ENCODE data around the gene SLC35F4. TPM values are rescaled to one million over a fixed set of nuclear protein-coding genes. Genes with fewer than 3 reads are reported as not detected.

Gene SLC35F4
- total RNA-seq, 2 donors from 2014 or later, result not detected

DNA sequence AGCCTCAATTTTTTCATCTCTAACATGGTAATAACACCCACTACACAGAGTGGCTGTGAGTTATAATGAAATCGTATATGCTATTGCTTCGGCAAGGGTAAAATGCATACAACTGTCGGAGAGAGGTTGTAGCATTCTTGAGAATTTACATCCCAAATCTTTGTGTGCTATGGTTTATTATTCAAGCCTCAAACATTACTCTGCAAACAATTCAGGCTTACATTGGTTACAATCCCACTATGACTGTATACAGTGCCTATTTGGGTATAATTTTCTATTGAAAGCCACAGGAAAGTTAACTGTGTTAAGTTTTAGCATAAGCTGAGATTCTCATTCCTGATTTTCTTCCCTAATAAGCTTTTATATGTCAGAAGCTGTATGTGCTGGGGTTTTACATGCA, 20.6 kb downstream of the SLC35F4 start:
- ATAC-seq, result no peak
- DNase-seq, result no peak
- H3K4me3 Mint-ChIP-seq, result no peak overlapping the region
- H3K36me3 Mint-ChIP-seq (ENCODE audit: low read depth), result no peaks in the 10 kb centered on the region
- no peak overlapping the region for H3K27ac Mint-ChIP-seq
- H3K9me3 ChIP-seq (ENCODE audit: control insufficient read depth, low read length, poor library complexity, severe bottlenecking), result no peaks in the 10 kb centered on the region
- H3K4me1 Mint-ChIP-seq, result no peaks in the 10 kb centered on the region
- no peaks in the 10 kb centered on the region for H3K27me3 Mint-ChIP-seq

DNA sequence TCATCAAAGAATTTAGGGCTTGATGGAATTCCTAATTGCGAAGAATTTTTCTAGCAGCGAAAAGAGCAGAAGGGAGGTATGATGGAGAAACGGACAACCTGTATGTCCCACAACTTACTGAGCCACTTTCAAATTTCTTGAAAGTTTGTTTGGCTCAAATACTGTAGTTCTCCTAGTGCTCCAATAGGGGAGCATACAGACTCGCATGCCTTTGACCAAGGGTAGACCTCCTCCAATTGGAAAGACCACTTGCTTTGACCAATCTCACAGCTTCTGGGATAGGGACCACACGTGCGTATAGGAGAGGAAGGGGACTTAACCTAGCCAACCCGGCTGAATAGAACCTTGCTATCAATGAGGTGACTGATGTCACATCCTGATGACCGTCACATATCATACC, 28.6 kb downstream of the SLC35F4 start:
- ATAC-seq (no peak), DNase-seq (no peak)
- Mint-ChIP-seq H3K27me3 (peaks cover 6% of the 10 kb centered on the region), H3K4me3 (no peak overlapping the region), H3K36me3 (ENCODE audit: low read depth) (no peaks in the 10 kb centered on the region), H3K4me1 (no peaks in the 10 kb centered on the region), H3K27ac (no peak overlapping the region)
- no peaks in the 10 kb centered on the region for H3K9me3 ChIP-seq (ENCODE audit: control insufficient read depth, low read length, poor library complexity, severe bottlenecking)

DNA sequence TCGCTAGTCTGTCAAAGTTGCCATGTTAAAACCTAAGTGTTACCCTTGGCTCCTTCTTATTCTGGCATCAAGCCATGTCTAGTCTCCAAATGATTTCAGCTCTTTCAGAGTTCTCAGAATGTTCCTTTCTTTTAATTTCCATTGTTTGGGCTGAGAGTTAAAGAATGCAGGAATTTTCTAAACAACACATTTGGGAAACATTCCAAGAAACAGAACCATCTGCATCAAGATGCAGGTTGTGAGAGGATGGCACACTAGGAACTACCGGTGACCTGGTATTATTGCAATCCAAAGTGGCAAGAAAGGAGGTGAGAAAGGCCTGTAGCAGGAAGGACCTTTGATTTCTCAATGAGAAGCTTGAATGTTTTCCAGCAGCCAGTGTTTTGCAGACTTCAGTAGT, 30.1 kb downstream of the SLC35F4 start:
- no peak overlapping the region for H3K27ac Mint-ChIP-seq
- H3K9me3 ChIP-seq (ENCODE audit: control insufficient read depth, low read length, poor library complexity, severe bottlenecking), result no peaks in the 10 kb centered on the region
- H3K36me3 Mint-ChIP-seq (ENCODE audit: low read depth), result no peaks in the 10 kb centered on the region
- peaks cover 6% of the 10 kb centered on the region for H3K27me3 Mint-ChIP-seq
- no peak overlapping the region for H3K4me3 Mint-ChIP-seq
- H3K4me1 Mint-ChIP-seq, result no peaks in the 10 kb centered on the region
- ATAC-seq (no peak), DNase-seq (no peak)

DNA sequence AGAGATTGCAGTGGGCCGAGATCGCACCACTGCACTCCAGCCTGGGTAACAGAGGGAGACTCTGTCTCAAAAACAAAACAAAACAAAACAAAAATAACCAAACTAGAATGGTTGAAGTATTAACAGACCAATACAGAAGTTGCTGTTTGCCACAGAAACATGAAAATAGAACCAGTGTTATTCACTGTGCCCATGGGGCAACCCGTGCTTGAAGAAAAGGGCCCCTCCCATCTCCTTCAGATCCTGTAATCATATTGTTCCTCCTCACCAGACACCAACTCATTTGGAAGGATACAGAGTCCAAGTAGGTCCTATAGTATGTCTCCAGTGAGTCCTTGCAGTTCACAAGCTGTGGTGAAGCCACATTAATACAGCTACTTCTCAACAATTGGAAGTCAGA, 30.9 kb downstream of the SLC35F4 start:
- peaks cover 6% of the 10 kb centered on the region for H3K27me3 Mint-ChIP-seq
- DNase-seq, result no peak
- H3K36me3 Mint-ChIP-seq (ENCODE audit: low read depth), result no peaks in the 10 kb centered on the region
- H3K4me1 Mint-ChIP-seq, result no peaks in the 10 kb centered on the region
- no peak overlapping the region for H3K27ac Mint-ChIP-seq
- H3K9me3 ChIP-seq (ENCODE audit: control insufficient read depth, low read length, poor library complexity, severe bottlenecking), result no peaks in the 10 kb centered on the region
- ATAC-seq, result no peak
- no peak overlapping the region for H3K4me3 Mint-ChIP-seq

DNA sequence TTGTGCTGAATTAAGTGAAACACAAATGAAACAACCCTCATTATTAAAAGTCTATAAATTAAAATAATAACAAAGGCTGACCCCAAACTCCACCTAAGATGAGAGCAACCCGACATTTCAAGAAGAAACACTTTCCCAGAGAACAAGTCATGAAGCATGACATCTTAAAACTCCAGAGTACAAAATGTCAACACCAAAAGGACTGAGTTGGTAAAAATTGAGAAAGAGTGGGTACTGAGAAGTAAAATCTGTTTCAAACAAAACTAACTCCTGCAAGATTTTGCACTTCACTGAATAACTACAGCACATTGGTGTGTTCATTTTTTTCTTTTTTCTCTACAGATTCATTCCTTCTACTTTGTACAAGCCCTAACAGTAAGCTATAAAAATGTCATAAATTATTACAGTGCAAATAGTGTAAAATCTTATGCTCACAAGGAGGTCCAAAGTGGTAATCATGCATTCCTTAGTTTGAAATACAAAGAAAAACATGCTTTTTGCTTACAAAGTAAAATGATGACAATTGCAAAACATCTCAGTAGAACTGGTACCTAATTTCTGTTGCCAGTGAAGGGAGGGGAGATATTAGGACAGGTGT, 31.8 kb downstream of the SLC35F4 start:
- no peak for DNase-seq
- Mint-ChIP-seq H3K36me3 (ENCODE audit: low read depth) (no peaks in the 10 kb centered on the region), H3K4me1 (no peaks in the 10 kb centered on the region), H3K27ac (no peak overlapping the region), H3K4me3 (no peak overlapping the region), H3K27me3 (peaks cover under 1% of the 10 kb centered on the region)
- H3K9me3 ChIP-seq (ENCODE audit: control insufficient read depth, low read length, poor library complexity, severe bottlenecking), result no peaks in the 10 kb centered on the region
- no peak for ATAC-seq

DNA sequence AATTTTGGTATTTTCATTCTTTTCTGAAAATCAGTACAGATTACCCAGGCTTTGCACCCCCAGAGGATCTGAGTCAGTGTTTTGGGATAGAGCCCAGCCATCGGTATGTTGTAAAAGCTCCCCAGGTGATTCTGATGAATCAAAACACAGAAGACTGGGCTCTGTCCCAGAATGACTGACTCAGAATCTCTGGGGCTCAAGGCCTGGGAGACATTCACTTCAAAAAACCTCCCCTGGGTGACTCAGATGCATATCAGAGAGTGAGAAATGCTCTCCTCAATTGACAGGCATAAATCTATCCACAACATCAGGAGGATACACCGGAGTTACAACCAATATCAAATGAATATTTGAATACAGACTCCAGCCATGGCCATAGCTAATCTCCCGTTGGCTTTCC, 32.6 kb downstream of the SLC35F4 start:
- H3K9me3 ChIP-seq (ENCODE audit: control insufficient read depth, low read length, poor library complexity, severe bottlenecking), result no peaks in the 10 kb centered on the region
- H3K4me1 Mint-ChIP-seq, result no peaks in the 10 kb centered on the region
- no peak for ATAC-seq
- no peak for DNase-seq
- no peak overlapping the region for H3K4me3 Mint-ChIP-seq
- H3K27ac Mint-ChIP-seq, result no peak overlapping the region
- no peaks in the 10 kb centered on the region for H3K27me3 Mint-ChIP-seq
- no peaks in the 10 kb centered on the region for H3K36me3 Mint-ChIP-seq (ENCODE audit: low read depth)

DNA sequence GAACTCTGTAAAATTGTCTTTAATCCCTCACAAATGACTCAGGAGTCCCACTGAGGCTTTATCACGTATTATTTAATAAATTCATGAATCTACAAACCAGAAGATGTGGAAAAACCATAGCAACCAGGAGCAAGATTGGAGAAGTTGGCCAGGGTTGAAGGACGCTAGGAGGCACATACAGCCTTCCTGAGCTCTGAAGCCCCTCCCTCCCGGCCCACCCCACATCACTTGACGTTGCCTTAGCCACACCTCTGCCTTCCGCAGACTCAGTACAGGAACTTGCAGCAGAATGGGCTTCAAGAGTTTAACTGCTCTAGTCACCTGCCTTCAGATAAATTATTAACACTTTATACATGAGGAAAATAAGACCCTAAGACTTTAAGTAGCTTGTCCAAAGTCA, 33.9 kb downstream of the SLC35F4 start:
- H3K9me3 ChIP-seq (ENCODE audit: control insufficient read depth, low read length, poor library complexity, severe bottlenecking), result no peaks in the 10 kb centered on the region
- H3K27ac Mint-ChIP-seq, result no peak overlapping the region
- no peaks in the 10 kb centered on the region for H3K4me1 Mint-ChIP-seq
- ATAC-seq, result no peak
- no peak for DNase-seq
- no peaks in the 10 kb centered on the region for H3K36me3 Mint-ChIP-seq (ENCODE audit: low read depth)
- no peak overlapping the region for H3K4me3 Mint-ChIP-seq
- H3K27me3 Mint-ChIP-seq, result no peaks in the 10 kb centered on the region

DNA sequence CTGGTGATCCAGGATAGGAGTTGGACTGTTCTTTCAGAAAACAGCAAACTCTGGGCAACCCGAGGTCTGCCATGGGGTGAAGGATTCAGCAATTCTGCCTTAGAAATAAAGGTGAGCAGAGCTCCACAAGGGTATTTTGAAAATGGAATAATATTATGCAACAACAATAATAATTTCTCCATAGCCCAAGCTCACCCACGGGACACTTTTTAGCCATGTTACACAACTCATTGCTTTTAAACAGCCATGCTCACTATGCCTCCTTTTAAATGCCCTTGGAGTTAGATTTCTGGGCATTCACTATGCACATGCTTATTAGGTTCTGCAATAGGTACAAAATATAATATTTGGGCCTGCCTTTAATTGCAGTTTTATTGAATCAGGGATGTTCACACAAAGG, 37.2 kb downstream of the SLC35F4 start:
- Mint-ChIP-seq H3K27me3 (no peaks in the 10 kb centered on the region), H3K27ac (no peak overlapping the region), H3K4me3 (no peak overlapping the region)

DNA sequence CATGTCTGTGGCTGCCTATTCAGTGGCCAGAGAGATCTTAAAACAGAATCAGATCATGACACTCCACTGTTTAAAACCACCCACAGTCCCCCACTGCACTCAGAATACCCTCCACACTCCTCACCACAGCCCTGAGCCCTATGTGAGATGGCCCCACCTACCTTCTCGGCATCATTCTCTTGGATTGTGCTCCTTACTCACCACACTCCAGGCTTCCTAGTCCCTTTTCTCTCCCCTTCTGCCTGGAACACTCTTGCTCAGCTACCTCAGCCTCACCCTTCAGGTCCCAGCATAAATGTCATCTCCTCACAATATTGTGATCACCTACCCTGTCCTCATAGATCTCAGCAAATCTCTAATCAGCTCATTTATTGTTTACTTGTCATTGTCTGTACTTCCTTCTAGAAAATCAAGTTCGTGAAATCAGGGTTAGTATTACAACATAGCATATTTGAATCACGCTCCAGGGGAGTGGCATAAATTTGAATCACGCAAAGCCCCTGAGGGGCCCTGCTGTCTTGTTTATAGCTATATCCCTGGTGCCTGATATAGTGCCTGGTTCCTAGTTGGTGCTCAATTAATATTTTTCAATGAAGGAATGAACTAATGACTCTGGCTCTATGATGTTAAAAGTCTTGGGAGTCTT, 42.8 kb downstream of the SLC35F4 start:
- Mint-ChIP-seq H3K4me3 (no peak overlapping the region), H3K27me3 (no peaks in the 10 kb centered on the region), H3K36me3 (ENCODE audit: low read depth) (no peaks in the 10 kb centered on the region), H3K4me1 (no peaks in the 10 kb centered on the region), H3K27ac (no peak overlapping the region)
- peaks cover 2% of the 10 kb centered on the region for H3K9me3 ChIP-seq (ENCODE audit: control insufficient read depth, low read length, poor library complexity, severe bottlenecking)
- DNase-seq, result no peak
- no peak for ATAC-seq

More for the DNA sequence above, 37.2 kb downstream of the SLC35F4 start:
- no peaks in the 10 kb centered on the region for H3K36me3 Mint-ChIP-seq (ENCODE audit: low read depth)
- DNase-seq (no peak), ATAC-seq (no peak)
- no peaks in the 10 kb centered on the region for H3K4me1 Mint-ChIP-seq
- peaks cover 2% of the 10 kb centered on the region for H3K9me3 ChIP-seq (ENCODE audit: control insufficient read depth, low read length, poor library complexity, severe bottlenecking)

DNA sequence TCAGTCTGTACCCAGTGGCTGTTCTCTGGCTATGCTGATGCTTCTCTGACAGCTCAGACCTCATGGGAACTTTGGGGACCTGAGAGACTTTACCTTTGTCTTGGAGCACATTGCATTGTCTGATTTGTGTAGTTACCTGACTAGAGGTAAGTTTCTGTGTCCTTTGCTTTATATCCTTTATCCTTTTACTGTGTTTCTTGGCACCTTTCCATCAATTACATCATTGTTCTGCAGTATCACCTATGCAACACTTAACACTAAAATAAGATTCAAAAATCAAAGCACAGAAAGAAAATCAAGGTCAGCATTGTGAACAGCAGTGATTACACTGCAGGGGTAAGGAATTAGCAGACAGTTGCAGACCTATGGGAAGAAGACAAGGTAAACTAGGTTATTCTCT, 43.8 kb downstream of the SLC35F4 start:
- H3K36me3 Mint-ChIP-seq (ENCODE audit: low read depth), result no peaks in the 10 kb centered on the region
- no peak overlapping the region for H3K27ac Mint-ChIP-seq
- peaks cover 2% of the 10 kb centered on the region for H3K9me3 ChIP-seq (ENCODE audit: control insufficient read depth, low read length, poor library complexity, severe bottlenecking)
- no peaks in the 10 kb centered on the region for H3K4me1 Mint-ChIP-seq
- DNase-seq (no peak), ATAC-seq (no peak)
- no peak overlapping the region for H3K4me3 Mint-ChIP-seq
- H3K27me3 Mint-ChIP-seq, result no peaks in the 10 kb centered on the region

DNA sequence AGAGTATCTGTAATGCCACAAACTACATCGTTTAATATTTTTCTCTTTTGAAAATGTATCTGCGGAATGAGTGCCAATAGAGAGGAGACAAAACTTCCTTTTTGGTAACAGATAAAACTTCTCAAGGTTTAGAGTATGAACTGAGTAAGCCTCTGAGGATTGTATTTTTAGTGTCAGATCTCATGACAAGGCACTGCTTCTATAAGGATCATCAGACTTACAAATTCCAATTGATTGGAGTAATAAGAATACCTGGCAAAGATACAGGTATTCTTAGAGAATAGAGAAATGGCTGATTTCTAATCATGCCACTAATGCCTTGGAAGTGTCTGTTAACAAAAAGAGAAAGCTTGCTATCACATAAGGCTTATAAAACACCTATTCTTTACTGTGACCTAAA, 45.3 kb downstream of the SLC35F4 start:
- DNase-seq (no peak), ATAC-seq (no peak)
- H3K9me3 ChIP-seq (ENCODE audit: control insufficient read depth, low read length, poor library complexity, severe bottlenecking), result no peaks in the 10 kb centered on the region
- Mint-ChIP-seq H3K27ac (no peak overlapping the region), H3K4me3 (no peak overlapping the region), H3K4me1 (no peaks in the 10 kb centered on the region), H3K27me3 (no peaks in the 10 kb centered on the region), H3K36me3 (ENCODE audit: low read depth) (no peaks in the 10 kb centered on the region)

DNA sequence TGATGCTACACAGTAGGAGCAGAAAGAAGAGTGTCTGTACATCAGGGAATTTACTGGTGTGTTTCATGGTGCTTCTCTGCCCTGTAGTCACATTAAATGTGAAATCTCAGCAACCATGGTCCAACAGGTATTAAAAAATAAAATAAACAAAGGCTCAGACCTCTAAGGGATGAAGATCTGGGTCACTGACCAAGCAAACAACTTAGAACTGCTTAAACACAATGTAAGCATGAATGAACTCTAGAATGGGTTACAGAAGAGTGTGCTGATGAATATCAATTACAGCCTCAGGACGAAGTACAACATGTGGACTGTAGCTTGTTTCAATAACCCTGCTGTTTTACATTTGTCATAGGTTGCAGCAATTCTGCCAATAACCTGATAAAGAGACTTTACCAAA, 47.4 kb downstream of the SLC35F4 start:
- no peak overlapping the region for H3K4me3 Mint-ChIP-seq
- H3K36me3 Mint-ChIP-seq (ENCODE audit: low read depth), result no peaks in the 10 kb centered on the region
- H3K9me3 ChIP-seq (ENCODE audit: control insufficient read depth, low read length, poor library complexity, severe bottlenecking), result no peaks in the 10 kb centered on the region
- no peaks in the 10 kb centered on the region for H3K4me1 Mint-ChIP-seq
- H3K27ac Mint-ChIP-seq, result no peak overlapping the region
- no peak for ATAC-seq
- no peak for DNase-seq
- H3K27me3 Mint-ChIP-seq, result no peaks in the 10 kb centered on the region

DNA sequence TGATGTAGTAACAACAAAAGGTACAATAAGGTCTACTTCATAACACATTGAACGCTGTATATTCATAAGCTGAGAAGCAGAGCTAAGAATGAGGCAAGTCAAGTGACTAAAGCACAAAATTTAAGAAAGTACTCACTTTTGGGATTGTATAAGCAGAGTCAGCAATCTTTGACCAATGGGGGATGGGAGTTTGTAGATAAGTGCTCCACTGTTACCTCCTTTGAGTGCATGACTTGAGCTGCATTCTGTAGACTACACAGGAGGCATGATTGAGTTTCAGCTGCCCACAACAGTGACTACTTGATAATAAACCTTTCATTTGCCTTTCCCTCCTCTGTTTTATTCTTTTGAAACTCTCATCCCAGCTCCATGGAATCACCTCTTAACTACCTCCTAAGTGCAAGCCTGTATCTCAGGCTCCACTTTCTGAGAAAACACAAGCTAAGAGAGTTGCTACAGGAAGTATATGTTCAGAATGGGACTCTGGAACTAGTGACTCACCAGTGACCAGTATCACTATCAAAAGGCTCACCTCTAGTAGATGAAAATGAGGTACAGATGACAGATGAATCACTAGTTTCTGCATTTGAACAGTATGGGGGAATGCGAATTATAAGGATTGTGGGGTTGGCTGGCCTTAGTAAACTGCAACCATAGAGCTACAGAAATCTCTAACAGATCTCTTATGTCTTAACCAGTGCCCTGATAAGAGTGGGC, 49.2 kb downstream of the SLC35F4 start:
- H3K36me3 Mint-ChIP-seq (ENCODE audit: low read depth), result no peaks in the 10 kb centered on the region
- DNase-seq (no peak), ATAC-seq (no peak)
- H3K27me3 Mint-ChIP-seq, result no peaks in the 10 kb centered on the region
- no peak overlapping the region for H3K27ac Mint-ChIP-seq
- no peak overlapping the region for H3K4me3 Mint-ChIP-seq
- no peaks in the 10 kb centered on the region for H3K4me1 Mint-ChIP-seq
- no peaks in the 10 kb centered on the region for H3K9me3 ChIP-seq (ENCODE audit: control insufficient read depth, low read length, poor library complexity, severe bottlenecking)

DNA sequence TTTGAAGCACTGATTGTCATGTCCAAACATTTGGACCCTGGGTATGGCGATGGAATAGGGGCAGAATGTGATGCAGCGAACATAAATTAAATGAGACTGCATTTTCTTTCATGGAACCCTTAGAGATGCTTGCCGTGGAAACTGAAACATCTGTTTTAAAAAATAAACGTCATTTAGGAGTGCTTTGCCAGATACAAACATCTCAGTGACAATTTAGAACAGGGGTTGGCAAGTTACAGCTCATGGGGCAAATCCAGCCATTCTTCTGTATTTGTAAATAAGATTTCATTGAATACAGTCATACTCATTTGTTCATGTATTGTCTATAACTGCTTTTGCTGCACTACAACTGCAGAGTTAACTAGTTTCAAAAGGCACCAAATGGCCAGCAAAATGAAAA, 51.2 kb downstream of the SLC35F4 start:
- Mint-ChIP-seq H3K36me3 (ENCODE audit: low read depth) (no peaks in the 10 kb centered on the region), H3K4me1 (no peaks in the 10 kb centered on the region), H3K4me3 (no peak overlapping the region), H3K27ac (no peak overlapping the region), H3K27me3 (no peaks in the 10 kb centered on the region)
- ATAC-seq, result no peak
- no peak for DNase-seq
- H3K9me3 ChIP-seq (ENCODE audit: control insufficient read depth, low read length, poor library complexity, severe bottlenecking), result no peaks in the 10 kb centered on the region

Measured in T-helper 17 cell (primary cell).